GM19023 (cell line): Measurements from ENCODE around the gene STXBP1.
"Not testable (repeated sequence)": the region's sequence is repeated elsewhere in the genome, so short reads cannot be mapped to it uniquely, and the experiment has no call there.

Experiments used
- ATAC-seq: cut with Tn5 transposase; IDR thresholded peaks from one replicate; pipeline ENCODE4 v1.9.1; 2021; ENCODE audit warnings: mild to moderate bottlenecking, moderate library complexity; ENCODE audit not compliant: unreplicated experiment

STXBP1 gene

GRCh38 chr9:127613583-127613954 lies 1.5 kb downstream of the STXBP1 start:
- no peak for ATAC-seq

DNA sequence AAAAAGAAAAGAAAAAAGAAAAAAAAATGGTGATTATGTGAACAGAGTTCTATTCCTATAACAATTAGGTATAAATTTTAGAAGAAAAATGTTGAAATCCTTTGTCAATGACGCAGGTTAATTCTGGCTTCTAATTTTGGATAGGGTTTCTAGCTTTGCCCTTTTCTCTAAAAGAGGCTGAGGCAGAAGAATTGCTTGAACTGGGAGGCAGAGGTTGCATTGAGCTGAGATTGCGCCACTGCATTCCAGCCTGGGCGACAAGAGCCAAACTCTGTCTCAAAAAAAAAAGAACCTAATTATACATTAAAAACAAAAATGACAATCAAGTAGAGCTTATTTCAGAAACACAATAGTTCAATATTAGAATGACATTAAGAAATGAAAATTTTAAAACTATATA lies 2.9 kb downstream of the STXBP1 start:
- no peak for ATAC-seq

GRCh38 chr9:127621339-127621970 lies 9.4 kb downstream of the STXBP1 start:
- ATAC-seq = not testable (repeated sequence)

DNA sequence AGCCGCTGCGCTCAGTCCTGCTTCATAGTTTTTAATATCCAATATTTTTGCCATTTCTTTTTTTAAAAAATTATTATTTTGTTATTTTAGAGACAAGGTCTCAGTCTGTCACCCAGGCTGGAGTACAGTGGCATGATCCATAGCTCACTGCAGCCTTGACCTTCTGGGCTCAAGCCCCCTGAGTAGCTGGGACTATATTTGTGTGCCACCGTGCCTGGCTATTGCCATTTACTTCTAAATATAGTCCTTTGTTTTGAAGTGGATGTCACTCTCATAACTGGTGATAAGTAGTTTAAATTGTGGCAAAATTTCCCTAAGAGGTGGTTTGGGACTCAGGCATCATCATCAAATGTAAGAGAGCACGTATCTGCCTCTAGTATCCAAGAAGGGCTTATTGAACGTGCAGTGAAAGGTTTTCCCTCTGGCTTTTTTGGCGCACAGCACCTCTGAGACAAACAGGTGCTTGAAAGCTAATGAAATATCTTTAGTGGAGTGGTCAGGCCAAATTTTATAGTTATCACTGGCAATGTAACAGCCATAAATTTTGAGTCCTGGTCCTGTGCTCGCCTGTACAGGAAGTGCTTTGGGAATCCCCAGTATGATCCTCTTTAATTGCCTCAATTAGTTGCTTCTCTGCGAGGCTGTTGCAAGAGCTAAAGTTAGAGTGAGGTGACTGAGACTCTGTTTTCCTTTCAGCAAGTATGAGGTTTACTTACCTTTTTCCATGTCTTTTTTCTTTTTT lies 14.8 kb downstream of the STXBP1 start:
- ATAC-seq = no peak

- no peak for ATAC-seq
Observed at GRCh38 chr9:127627494-127627855, 15.4 kb downstream of the STXBP1 start.

DNA sequence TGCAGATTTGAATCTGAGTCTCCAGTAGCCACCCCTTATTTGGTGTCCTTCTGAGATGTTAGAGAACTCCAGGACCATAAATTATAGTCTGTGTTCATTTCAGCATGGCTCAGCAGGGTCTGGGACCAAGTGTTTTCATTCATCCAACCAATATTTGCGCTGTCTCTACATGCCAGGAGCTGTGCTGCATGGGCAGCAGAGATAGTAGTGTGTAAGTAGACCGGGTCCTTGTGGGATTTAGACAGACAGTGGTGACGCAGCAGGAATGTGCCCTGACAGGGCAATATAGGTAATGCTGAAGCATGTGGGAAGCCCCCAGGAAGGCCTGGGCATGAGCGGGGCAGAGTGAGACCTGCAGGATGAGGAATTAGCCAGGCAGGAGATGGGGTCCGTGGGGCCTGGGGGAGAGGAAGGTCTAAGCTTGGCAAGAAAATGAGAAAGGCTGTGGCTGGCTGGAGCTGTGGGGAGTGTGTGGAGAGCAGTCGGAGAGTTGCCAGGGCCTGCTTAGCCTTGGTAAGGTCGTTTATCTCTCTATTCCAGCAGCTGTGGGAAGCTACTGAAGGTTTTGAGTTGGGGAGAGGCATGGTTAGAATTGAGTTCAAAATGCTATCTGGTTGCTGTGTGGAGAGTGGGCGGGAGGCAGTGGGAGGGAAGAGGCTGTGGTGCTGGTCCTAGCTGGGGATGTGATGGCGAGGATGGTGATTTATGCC lies 16.8 kb downstream of the STXBP1 start:
- ATAC-seq = no peak

DNA sequence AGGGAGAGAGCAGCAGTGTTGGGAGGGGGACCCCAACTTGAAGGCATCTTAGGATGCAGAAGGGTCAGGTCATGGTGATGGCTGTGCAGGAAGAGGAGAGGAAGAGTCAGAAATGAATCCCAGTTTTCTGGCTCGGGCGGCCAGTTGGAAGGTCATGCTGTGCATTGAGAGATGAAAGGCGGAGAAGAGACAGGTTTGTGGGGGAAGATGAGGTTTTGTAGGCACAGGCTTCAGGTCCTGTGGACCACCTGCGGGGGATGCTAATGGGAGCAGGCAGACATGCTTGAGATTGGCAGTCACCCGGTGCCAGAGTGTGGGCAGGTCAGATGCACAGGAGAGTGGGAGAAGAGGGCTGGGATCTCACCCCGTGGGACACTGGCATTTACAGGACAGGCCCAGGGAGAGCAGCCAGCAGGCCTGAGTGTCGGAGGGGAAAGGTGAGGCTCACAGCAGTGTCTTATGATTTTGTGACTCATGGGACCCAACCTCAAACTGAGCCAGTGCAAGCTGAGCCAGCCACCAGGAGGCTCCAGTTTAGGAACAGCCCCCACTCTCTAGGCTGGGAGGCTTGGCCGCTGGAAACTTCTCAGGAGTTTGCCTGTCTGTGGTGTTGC lies 17.5 kb downstream of the STXBP1 start:
- no peak for ATAC-seq

DNA sequence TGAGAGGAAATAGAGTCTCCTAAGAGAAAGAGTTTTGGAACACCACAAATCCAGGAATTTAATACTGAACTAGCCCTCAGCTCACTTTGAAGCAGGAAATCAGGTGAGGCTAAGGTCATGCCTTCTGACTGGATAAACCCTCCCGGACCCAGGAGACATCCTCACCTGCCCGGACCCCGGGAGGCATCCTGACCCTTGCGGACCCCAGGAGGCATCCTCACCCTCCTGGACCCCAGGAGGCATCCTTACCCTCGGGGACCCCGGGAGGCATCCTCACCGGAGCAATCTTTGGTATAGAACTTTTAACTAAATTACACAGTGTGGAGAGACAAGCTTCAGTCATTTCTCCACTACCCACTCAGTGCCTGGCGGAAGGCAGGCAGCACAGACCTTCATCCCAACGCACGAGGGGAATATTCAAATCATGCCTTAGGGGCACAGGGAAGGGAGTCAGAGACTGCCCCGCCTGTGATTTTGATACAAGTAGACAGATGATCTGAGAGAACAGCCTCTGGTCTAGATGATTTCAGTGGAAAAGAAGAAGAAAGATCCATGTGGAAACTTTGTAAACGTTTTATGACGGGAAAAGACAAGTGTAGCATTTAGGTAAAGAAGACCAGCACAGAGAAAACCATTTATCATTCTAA lies 21.3 kb downstream of the STXBP1 start:
- no peak for ATAC-seq

DNA sequence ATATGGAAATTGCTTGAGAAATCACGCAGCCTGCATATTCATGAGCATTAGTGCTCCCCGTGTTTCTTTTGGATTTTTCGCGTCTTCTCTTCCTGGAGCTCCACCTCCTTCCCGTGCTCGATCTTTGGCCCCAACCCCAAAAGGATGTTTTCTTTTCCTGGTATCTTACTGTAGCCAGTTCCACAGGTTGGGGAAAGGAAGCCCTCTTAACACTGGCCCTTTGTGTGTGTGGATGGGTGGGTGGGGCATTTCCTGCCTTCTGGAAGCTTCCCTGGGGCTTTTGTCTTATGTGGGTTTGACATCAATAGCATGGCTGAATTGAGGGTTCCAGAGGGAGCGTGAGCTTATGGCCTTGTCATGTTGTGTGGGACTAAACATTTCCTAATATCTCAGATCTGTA lies 21.9 kb downstream of the STXBP1 start:
- ATAC-seq = no peak

GRCh38 chr9:127634698-127635097 lies 22.6 kb downstream of the STXBP1 start:
- no peak for ATAC-seq

DNA sequence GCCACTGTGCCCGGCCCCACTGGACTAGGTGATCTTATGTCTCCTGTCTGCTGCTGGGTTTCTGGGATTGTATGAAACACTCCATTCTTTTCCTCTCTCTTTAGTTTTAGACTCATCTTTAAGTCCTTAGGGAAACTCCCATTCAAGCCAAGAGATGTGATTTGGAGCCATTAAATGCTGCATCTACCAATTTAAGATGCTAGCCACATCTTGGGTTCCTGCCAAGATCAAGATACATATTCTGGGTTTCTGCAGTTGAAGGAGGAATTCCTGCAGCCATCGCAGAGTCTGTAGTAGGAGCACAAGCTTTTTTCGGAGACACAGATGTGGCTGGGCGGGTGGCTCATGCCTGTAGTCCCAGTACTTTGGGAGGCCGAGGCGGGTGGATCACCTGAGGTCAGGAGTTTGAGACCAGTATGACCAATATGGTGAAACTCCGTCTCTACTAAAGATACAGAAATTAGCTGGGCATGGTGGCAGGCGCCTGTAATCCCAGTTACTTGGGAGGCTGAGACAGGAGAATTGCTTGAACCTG lies 23.2 kb downstream of the STXBP1 start:
- no peak for ATAC-seq

DNA sequence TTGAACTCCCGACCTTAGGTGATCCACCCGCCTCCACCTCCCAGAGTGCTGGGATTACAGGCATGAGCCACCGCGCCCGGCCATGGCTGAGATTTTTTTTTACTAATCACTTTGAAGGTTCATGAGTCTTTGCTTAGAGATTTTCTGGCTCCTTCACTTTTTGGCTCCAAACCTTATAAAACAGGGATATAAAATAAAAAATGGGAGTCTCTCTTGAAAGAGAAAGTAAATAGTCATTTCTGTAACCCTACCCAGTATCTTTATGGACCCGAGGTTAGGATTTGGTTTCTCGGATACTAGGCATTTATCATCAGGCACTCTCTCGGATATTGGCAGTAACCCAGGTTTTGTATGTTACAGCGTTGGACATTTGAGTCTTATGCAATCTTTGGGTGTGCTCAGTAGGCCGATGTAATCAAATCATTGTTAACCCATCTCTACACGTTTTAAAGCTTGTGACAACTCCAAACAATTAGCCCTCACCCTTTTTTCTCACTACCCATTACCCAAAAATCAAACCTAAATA lies 25.3 kb downstream of the STXBP1 start:
- ATAC-seq = no peak

DNA sequence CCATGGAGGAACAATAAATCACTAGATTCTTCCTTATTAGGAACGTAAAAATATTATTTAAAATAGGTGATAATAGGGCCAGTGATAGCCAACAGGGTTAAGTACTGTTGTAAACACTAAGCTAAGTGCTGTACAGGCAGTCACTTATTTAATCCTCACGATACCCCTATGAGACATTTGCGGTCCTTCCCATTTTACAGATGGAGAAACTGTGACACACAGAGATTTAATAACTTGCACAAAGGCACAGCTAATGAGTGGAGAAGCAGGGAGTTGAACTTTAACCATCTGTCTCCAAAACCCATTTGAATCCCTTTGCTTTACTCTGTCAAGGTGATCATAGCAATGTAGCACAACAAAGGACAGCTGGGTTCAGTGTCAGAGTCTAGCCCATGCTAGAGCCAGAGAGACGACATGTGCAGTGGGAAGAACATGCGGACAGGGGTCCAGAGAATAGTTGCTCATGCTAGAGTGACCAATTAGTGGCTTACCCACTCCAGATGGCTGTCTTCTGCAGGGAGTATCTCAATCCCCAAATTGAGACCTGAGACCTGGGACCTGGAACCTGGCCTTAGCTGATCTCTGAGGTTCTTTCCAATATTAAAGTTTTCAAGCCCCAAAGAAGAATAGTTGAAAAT lies 28.9 kb downstream of the STXBP1 start:
- no peak for ATAC-seq

- no peak for ATAC-seq
Observed at GRCh38 chr9:127642082-127642740, 30.1 kb downstream of the STXBP1 start.

DNA sequence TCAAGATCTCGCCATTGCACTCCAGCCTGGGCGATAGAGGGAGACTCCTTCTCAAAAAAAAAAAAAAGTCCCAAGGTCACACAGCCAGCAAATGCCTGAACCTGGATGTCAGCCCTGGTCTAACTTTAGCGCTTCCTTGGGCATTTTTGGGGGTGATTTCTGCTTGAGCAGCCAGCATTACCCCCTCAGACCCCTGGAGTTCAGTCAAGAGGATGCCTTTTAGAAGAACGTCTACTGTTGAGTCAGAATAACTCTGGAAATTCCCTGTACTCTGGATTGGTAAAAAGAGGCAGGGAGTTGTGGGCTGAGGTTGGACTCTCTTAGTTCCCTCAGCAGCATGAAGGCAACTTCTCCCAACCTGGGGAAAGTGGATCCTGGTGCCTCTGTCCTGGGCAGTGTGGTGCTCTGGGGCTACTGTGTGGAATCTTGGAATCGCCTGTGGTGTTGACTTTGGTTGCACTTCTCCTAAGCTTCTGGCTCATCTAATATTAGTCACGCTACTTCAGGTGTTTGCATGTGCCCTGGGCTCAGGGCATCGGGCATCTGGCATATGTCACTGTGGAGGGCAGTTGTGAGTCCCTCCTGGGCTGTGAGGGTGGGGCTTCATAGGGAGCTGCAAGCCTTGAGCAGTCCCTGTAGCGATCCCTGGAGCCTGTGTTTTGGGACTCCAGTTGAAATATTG lies 32.2 kb downstream of the STXBP1 start:
- no peak for ATAC-seq

- ATAC-seq = no peak
Observed at GRCh38 chr9:127644943-127645342, 32.9 kb downstream of the STXBP1 start.

DNA sequence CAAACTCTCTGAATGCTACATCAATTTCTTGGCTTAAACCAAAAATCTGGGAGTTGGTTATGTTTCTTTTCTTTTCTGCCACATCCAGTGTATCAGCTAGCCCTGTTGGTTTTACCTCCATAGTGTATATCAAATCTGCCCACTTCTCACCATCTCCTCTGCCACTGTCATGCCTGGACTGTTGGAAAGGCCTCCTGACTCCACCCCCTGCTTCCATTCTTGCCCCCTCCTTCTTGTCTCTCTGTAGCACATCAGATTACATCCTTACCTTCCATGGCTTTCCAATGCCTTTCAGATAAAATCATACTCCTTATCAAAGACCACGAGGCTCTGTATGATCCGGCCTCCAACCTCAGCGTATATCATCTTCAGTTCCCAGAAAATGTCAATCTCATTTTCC lies 35.4 kb downstream of the STXBP1 start:
- ATAC-seq = no peak

DNA sequence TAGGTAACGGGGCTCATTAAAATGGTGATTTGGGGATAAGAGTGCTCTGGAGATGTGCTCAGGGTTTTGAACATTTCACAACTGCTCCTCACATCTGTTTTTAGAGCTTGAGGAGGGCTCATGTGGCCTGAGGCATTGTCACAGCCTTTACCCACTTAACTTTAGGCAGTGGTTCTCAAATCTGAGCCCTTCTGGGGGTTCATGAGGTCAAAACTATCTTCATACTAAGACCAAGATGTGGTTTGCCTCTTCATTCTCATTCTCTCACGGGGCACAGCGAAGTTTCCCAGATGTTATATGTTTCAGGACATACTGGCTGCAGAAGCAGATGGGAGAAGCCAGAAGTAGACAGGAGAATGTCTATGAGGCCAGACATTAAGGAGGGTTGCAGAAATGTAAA lies 38.4 kb downstream of the STXBP1 start:
- no peak for ATAC-seq
